ENCODE results near the gene EHD4. TPM values are rescaled to one million over a fixed set of nuclear protein-coding genes. Genes with fewer than 3 reads are reported as not detected.

EHD4 gene
- total RNA-seq, 1 donor from 2014 or later, result 24.6 TPM

DNA sequence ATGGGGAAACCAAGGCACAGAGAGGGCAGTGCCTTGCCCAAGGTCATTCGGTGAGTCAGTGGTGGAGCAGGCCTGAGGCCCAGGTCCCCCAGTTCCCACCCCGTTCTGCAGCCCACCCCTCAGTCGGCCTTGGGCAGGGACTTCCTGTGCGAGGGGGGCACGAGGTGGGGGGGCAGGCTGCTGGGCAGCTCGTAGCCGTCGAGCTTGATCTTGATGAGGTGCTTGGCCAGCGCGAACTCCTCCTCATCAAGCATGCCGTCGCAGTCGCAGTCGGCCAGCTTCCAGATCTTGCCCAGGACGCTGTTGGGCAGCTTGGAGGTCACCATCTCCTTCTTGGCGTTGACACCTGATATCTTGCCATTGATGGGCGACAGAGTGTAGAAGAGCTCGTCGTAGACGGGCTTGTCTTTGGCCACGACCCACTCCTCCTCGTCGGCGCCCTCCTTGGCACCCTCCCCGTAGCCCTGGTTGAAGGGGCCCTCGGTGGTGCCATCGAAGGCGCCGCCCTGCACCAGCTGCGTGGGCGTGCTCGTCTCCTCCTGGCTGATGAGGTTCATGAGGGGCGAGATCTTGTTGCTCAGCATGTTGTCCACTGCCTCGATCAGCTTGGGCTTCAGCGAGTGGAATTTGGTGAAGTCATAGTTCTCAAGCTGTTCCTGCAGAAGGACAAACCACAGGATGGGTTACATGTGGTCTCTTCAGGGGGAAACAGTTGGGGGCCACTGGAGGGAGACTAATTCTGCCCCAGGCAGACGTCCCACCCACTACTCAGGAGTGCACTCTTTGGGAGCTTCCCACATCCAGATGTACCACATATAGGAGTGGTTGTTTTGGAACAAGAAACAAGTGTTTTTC is 71.6 kb downstream of the EHD4 start:
- peaks cover 0 to 13% of the 10 kb centered on the region in 2 donors for H3K36me3 ChIP-seq
- H3K27me3 ChIP-seq, result no peaks in the 10 kb centered on the region
- no peak overlapping the region for H3K4me3 ChIP-seq
- peaks cover 12% of the 10 kb centered on the region for H3K4me1 ChIP-seq
- H3K9me3 ChIP-seq, result no peaks in the 10 kb centered on the region
- no peak overlapping the region for H3K27ac ChIP-seq
- TF ChIP-seq POLR2A (IDR thresholded peaks at IDR 0.05), result no peak
- no peak for TF ChIP-seq POLR2AphosphoS5 (IDR thresholded peaks at IDR 0.05; ENCODE audit: insufficient read depth in 1 of 2, low read depth in 1 of 2)
- TF ChIP-seq, protein P1, sequence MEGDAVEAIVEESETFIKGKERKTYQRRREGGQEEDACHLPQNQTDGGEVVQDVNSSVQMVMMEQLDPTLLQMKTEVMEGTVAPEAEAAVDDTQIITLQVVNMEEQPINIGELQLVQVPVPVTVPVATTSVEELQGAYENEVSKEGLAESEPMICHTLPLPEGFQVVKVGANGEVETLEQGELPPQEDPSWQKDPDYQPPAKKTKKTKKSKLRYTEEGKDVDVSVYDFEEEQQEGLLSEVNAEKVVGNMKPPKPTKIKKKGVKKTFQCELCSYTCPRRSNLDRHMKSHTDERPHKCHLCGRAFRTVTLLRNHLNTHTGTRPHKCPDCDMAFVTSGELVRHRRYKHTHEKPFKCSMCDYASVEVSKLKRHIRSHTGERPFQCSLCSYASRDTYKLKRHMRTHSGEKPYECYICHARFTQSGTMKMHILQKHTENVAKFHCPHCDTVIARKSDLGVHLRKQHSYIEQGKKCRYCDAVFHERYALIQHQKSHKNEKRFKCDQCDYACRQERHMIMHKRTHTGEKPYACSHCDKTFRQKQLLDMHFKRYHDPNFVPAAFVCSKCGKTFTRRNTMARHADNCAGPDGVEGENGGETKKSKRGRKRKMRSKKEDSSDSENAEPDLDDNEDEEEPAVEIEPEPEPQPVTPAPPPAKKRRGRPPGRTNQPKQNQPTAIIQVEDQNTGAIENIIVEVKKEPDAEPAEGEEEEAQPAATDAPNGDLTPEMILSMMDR (IDR thresholded peaks at IDR 0.05), result no peak
- no peak for DNase-seq (ENCODE audit: extremely low spot score in 2 of 2)
- intact Hi-C loops (cut with DNase I), result no loop called here

DNA sequence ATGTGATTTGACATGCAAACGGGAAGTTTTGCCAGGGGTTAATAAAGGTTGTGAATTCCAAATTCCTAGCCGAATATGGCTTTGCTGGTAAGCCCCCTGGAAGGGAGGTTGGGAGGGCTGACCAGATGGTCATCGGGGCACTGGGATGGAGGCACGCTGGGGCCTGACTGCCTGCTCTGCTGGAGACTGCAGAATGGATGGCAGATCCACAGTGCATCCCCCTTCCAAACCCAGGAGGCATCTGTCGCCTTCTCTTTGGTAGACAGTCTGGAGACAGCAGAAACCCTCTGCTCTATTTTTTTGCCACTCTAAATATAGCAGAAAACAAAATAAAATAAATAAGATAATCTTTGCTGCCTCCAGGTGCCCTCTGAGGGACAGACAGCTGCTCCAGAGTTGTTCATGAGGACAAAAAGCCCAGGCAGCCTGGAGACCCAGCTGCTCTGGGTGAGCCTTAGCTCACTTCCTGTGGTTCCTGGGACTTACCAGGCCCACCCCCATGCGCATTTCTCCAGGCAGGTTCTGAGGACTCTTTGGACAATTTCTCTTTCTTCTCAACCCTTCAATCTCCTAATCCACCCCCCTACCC is 72.4 kb downstream of the EHD4 start:
- Histone ChIP-seq H3K36me3 (peaks cover 0 to 13% of the 10 kb centered on the region in 2 donors), H3K4me1 (peaks cover 14% of the 10 kb centered on the region), H3K4me3 (no peak overlapping the region), H3K27me3 (no peaks in the 10 kb centered on the region), H3K9me3 (no peaks in the 10 kb centered on the region), H3K27ac (no peak overlapping the region)
- no peak for DNase-seq (ENCODE audit: extremely low spot score in 2 of 2)
- intact Hi-C loops (cut with DNase I), result no loop called here
- TF ChIP-seq POLR2AphosphoS5 (IDR thresholded peaks at IDR 0.05; ENCODE audit: insufficient read depth in 1 of 2, low read depth in 1 of 2) (no peak), POLR2A (IDR thresholded peaks at IDR 0.05) (no peak)
- TF ChIP-seq, protein P1 (IDR thresholded peaks at IDR 0.05), result no peak

DNA sequence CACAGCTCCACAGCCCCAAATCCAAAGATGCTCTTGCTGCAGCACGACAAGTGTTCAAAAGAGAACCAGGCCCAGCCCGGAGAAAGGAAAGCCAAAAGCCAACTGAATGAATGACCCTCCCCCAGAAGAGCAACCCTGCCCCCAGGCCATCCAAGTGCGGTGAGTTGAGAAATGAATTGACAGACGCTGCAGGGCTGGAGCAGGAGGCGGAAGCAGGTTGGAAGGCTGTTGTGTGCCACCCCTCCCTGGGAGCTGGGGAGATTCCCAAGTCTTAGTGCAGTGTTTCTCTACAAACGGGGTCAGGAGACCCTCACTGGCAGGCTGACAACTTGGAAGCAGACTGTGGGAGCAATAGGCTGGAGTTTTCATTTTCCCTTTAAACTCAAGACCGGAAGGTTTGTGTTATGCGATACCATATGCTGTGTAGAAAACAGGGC is 75.0 kb downstream of the EHD4 start:
- intact Hi-C loops (cut with DNase I), result no loop called here
- Histone ChIP-seq H3K36me3 (peaks cover 0 to 13% of the 10 kb centered on the region in 2 donors), H3K27me3 (no peaks in the 10 kb centered on the region)

DNA sequence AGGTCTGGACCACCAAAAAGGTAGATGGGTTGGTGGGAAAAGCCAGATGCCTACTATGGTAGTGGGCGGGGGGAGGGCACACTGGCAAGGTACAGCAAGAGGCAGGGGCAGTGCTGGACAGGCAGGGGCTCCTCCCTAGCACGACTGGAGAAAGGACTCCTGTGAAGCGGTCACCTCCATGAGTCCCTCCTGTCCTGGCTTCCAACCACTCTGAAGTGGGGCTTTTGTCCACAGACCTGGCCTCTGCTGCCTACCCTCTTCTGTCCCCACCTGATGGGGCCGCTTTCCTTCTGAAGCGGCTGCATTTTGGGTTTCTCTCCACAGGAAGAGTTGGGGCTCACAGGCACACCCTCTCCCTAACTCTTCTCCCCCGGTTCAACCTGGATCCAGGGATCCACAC is 75.8 kb downstream of the EHD4 start:
- Histone ChIP-seq H3K27me3 (no peaks in the 10 kb centered on the region), H3K4me1 (peaks cover 22% of the 10 kb centered on the region), H3K4me3 (no peak overlapping the region), H3K9me3 (no peaks in the 10 kb centered on the region), H3K36me3 (peaks cover 0 to 13% of the 10 kb centered on the region in 2 donors), H3K27ac (no peak overlapping the region)
- TF ChIP-seq POLR2AphosphoS5 (IDR thresholded peaks at IDR 0.05; ENCODE audit: insufficient read depth in 1 of 2, low read depth in 1 of 2) (no peak), POLR2A (IDR thresholded peaks at IDR 0.05) (no peak)
- TF ChIP-seq, protein P1 (IDR thresholded peaks at IDR 0.05), result no peak
- DNase-seq (ENCODE audit: extremely low spot score in 2 of 2), result no peak
- intact Hi-C loops (cut with DNase I), result no loop called here

More for the DNA sequence above, 75.0 kb downstream of the EHD4 start:
- DNase-seq (ENCODE audit: extremely low spot score in 2 of 2), result no peak
- Histone ChIP-seq H3K4me3 (no peak overlapping the region), H3K4me1 (peaks cover 22% of the 10 kb centered on the region), H3K27ac (no peak overlapping the region), H3K9me3 (no peaks in the 10 kb centered on the region)
- TF ChIP-seq, protein P1 (IDR thresholded peaks at IDR 0.05), result no peak
- no peak for TF ChIP-seq POLR2AphosphoS5 (IDR thresholded peaks at IDR 0.05; ENCODE audit: insufficient read depth in 1 of 2, low read depth in 1 of 2)
- TF ChIP-seq POLR2A (IDR thresholded peaks at IDR 0.05), result no peak

DNA sequence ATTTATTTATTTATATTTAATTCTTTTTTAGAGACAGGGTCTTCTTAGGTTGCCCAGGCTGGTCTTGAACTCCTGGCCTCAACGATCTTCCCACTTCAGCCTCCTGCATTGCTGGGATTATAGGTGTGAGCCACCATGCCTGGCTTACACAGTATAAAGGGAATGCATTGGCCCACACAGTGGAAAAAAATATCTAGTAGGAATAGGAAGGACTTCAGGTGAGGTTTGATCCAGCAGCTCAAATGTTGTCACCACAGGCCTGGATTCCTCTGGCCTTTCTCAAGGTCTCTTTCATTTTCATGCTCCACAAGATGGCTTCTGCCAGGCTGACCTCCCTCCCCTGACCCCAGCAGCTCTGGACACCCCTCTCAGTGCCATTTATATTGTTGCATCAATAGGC is 76.4 kb downstream of the EHD4 start:
- intact Hi-C loops (cut with DNase I), result no loop called here
- H3K27me3 ChIP-seq, result no peaks in the 10 kb centered on the region
- no peak overlapping the region for H3K4me3 ChIP-seq
- TF ChIP-seq, protein P1 (IDR thresholded peaks at IDR 0.05), result no peak
- TF ChIP-seq POLR2A (IDR thresholded peaks at IDR 0.05) (no peak), POLR2AphosphoS5 (IDR thresholded peaks at IDR 0.05; ENCODE audit: insufficient read depth in 1 of 2, low read depth in 1 of 2) (no peak)
- H3K9me3 ChIP-seq, result no peaks in the 10 kb centered on the region
- DNase-seq (ENCODE audit: extremely low spot score in 2 of 2), result no peak
- no peak overlapping the region for H3K27ac ChIP-seq
- peaks cover 22% of the 10 kb centered on the region for H3K4me1 ChIP-seq
- H3K36me3 ChIP-seq, result peaks cover 0 to 10% of the 10 kb centered on the region in 2 donors

All from vagina (tissue), 2 donors.